HFF-Myc (cell line): ENCODE data around the gene MED29.
A peak's percentile ranks its signal among the peaks of the same experiment; 100 is the strongest.

Experiments
- DNase-seq: peaks from one replicate; pipeline ENCODE4 v3.0.0-alpha.2; 2011; ENCODE audit warnings: low read depth; ENCODE audit errors: extremely low read depth
- H3K4me3 ChIP-seq: replicated peaks from 2 replicates; pipeline ENCODE4 v1.5.1; 2011; ENCODE audit warnings: low read depth, mild to moderate bottlenecking, control low read depth, low read length
- CTCF ChIP-seq: IDR thresholded peaks from 2 replicates; pipeline ENCODE4 v1.5.1; 2012; ENCODE audit warnings: mild to moderate bottlenecking, low read depth, low read length, control low read depth; ENCODE audit errors: missing control alignments

The MED29 gene

DNA sequence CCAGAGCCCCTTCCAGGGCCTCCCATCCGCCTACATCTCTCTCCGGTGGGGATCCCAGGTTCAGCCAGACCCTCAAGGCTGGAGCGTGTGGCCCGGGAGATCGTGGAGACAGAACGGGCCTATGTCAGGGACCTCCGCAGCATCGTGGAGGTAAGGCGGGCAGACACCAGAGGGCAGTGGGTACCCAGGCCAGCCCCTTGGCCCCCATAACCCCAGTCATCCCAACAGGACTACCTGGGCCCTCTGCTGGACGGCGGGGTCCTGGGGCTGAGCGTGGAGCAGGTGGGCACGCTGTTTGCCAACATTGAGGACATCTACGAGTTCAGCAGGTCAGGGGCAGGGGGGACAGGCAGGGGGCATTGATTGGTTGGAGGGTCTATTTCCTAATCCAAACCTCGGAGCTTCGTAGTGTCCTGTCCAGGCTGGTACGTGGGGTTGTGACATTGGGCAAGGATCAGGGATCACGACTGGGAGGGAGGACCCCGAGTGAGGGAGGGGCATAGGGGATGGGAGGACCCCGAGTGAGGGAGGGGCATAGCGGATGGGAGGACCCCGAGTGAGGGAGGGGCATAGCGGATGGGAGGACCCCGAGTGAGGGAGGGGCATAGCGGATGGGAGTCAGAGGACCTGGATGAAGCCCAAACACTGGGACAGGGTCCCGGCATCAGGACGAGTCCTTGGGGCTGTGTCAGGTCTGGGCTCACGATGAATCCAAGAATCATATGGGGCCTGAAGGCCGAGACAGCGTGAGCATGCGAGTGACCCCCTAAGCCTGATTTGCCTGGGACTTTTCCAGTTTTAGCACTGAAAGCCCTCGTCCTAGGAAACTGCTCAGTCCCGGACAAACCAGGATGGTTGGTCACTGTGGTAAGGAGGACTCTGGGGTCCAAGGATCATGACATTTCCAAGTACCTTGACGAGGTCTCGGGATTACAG is 24.2 kb downstream of the MED29 start:
- DNase-seq = no peak
- H3K4me3 ChIP-seq = peak overlapping the region; percentile 87
- no peak for TF ChIP-seq CTCF

DNA sequence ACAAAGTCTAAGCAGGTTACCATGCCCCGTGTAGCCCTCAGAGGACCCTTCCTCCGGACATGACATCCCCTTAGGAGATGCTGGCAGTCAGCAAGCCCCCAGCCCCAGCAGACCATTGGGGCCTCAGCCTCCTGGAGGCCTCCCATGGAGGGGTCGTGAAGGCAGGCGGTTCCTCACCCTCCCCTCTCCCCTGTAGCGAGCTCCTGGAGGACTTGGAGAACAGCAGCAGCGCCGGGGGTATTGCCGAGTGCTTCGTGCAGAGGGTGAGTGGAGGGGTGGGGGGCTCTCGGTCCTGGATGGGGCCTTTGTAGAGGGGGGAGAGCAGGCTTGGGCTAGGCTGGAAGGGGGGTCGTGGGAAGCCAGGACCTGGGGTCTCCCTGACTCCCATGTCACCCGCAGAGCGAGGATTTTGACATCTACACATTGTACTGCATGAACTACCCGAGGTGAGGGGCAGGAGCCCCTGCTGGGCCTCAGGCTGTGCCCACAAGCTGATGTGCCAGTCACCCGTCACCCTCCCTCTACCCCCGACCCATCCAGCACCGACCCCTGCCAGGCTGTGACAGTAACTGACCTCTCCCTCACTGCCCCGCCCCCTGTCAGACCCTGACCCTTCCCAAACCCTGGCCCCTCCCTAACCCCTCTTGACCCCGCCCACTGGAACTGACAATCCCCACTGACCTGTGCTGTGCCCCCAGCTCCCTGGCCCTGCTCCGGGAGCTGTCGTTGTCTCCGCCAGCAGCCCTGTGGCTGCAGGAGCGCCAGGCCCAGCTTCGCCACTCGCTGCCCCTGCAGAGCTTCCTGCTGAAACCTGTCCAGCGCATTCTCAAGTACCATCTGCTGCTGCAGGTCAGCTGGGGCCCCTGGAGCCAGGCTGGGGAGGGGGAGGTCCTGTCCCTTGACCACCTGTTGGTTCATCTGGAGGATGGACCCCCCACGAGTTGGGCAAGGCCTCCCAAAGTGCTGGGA is 25.3 kb downstream of the MED29 start:
- DNase-seq = no peak
- TF ChIP-seq CTCF = no peak
- no peak overlapping the region for H3K4me3 ChIP-seq

GRCh38 chr19:39417463-39418181 is 26.4 kb downstream of the MED29 start:
- no peak for DNase-seq
- TF ChIP-seq CTCF = no peak
- no peak overlapping the region for H3K4me3 ChIP-seq

DNA sequence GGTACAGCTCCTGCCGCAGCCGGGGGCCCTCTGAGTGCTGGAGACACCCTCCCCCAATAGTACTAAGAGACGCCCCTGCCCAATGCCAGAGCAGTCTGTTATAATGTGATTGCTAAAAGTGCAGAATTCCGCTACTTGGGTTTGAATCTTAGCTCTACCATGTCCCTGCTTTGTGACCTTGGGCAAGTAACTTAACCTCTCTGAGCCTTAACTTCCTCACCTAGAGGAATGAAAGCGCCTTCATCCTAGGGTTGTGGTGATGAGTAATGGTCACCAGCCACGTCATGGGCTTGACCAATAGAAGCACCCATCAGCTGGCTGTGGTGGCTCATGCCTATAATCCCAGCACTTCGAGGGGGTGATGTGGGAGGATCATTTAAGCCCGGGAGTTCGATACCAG is 27.8 kb downstream of the MED29 start:
- no peak overlapping the region for H3K4me3 ChIP-seq
- TF ChIP-seq CTCF = no peak
- DNase-seq = no peak

- no peak overlapping the region for H3K4me3 ChIP-seq
- no peak for TF ChIP-seq CTCF
- DNase-seq = no peak
Measured at GRCh38 chr19:39420769-39421168, 29.6 kb downstream of the MED29 start.

DNA sequence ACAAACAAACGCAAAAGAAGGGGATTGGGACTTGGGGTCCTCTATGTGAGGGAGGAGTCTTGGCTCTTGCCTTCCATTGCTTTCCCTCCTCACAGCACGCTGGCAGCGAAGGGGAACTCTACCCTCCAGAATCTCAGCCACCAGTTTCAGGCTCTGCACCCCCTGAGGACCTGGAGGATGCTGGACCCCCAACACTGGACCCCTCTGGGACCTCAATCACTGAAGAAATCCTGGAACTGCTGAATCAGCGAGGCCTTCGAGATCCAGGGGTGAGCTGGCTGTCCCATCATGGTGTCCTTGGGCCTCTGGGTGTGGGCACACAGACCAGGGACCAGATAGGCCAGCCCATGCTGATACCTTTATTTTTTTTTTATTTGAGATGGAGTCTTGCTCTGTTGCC is 30.8 kb downstream of the MED29 start:
- no peak overlapping the region for H3K4me3 ChIP-seq
- DNase-seq = no peak
- TF ChIP-seq CTCF = no peak
